Measurements from ENCODE around the gene ATP2A2. TPM values are rescaled to one million over a fixed set of nuclear protein-coding genes. Genes with fewer than 3 reads are reported as not detected.

ATP2A2 gene
- total RNA-seq, 2 experiments from 2014 or later, result 116 to 130 TPM

Other genes with a start within 250 kb of the ATP2A2 start
- 10 to 100 TPM; 10.2 to 10.5 TPM for gene C12orf76, start 232.7 kb upstream of the ATP2A2 start, total RNA-seq
- 1 to 10 TPM; 3.5 TPM for gene IFT81, start 156.9 kb upstream of the ATP2A2 start, total RNA-seq
- gene ANAPC7, start 122.5 kb downstream of the ATP2A2 start, total RNA-seq, result 10 to 100 TPM; 52.6 to 63.6 TPM
- 100 to 1,000 TPM; 244 to 422 TPM for gene ARPC3, start 169.1 kb downstream of the ATP2A2 start, total RNA-seq
- 10 to 100 TPM; 37.8 to 62.0 TPM for gene GPN3, start 187.0 kb downstream of the ATP2A2 start, total RNA-seq
- 10 to 100 TPM; 55.2 to 57.5 TPM for gene FAM216A, start 187.6 kb downstream of the ATP2A2 start, total RNA-seq
- gene VPS29, start 220.9 kb downstream of the ATP2A2 start, total RNA-seq, result 100 to 1,000 TPM in 1 of 2 experiments, 10 to 100 TPM in 1; 84.4 to 103 TPM
- gene RAD9B, start 221.1 kb downstream of the ATP2A2 start, total RNA-seq, result 1 to 10 TPM; 1.5 to 2.2 TPM